ENCODE results near the gene CAMTA1. TPM values are rescaled to one million over a fixed set of nuclear protein-coding genes. Genes with fewer than 3 reads are reported as not detected.

Gene CAMTA1
- total RNA-seq, 1 experiment from 2014 or later = 69.5 TPM

GRCh38 chr1:6955357-6956094 is 170.3 kb downstream of the CAMTA1 start:
- CTCF ChIA-PET = no interaction called here
- Histone ChIP-seq H3K4me3 (replicated peaks in 1 of 2; ENCODE audit: low read depth in 1 of 2, low read length in 2 of 2) (no peak overlapping the region), H3K36me3 (ENCODE audit: control insufficient read depth in 1 of 2, insufficient read depth in 2 of 2, low read length in 2 of 2) (no peaks in the 10 kb centered on the region), H3K9me3 (ENCODE audit: control insufficient read depth in 1 of 2, insufficient read depth in 1 of 2, low read depth in 1 of 2, low read length in 2 of 2) (no peaks in the 10 kb centered on the region), H2AFZ (ENCODE audit: low read depth, low read length, poor library complexity, severe bottlenecking) (no peak overlapping the region), H3K27me3 (ENCODE audit: insufficient read depth, low read length) (no peaks in the 10 kb centered on the region), H3K9me2 (ENCODE audit: insufficient read depth) (no peaks in the 10 kb centered on the region), H3K9ac (ENCODE audit: low read length) (no peak overlapping the region), H3K4me2 (ENCODE audit: low read length) (no peak overlapping the region), H3K4me1 (ENCODE audit: control insufficient read depth in 1 of 2, insufficient read depth in 2 of 2, low read length in 2 of 2) (peaks cover 5 to 14% of the 10 kb centered on the region in 2 experiments; a peak in 3 of 4 replicates), H4K20me1 (ENCODE audit: insufficient read depth) (no peaks in the 10 kb centered on the region), H3K79me2 (ENCODE audit: insufficient read depth, low read length) (no peaks in the 10 kb centered on the region), H3K27ac (ENCODE audit: low read depth, low read length) (no peak overlapping the region)
- ATAC-seq (no peak), DNase-seq (ENCODE audit: low read depth, low spot score) (no peak)
- BruUV-seq (replicated peaks) = no TSS peak
- intact Hi-C loops (cut with micrococcal nuclease) = no loop called here
- POLR2A ChIA-PET = no interaction called here
- TF ChIP-seq SP1 (IDR thresholded peaks at IDR 0.05; ENCODE audit: low read depth) = no peak
- no peak for TF ChIP-seq RAD21 (IDR thresholded peaks at IDR 0.05; ENCODE audit: low read depth)
- TF ChIP-seq, protein P1, sequence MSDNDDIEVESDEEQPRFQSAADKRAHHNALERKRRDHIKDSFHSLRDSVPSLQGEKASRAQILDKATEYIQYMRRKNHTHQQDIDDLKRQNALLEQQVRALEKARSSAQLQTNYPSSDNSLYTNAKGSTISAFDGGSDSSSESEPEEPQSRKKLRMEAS (IDR thresholded peaks at IDR 0.05) = no peak
- TF ChIP-seq, protein P2, sequence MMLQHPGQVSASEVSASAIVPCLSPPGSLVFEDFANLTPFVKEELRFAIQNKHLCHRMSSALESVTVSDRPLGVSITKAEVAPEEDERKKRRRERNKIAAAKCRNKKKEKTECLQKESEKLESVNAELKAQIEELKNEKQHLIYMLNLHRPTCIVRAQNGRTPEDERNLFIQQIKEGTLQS (IDR thresholded peaks at IDR 0.05) = no peak
- TF ChIP-seq, protein P3, sequence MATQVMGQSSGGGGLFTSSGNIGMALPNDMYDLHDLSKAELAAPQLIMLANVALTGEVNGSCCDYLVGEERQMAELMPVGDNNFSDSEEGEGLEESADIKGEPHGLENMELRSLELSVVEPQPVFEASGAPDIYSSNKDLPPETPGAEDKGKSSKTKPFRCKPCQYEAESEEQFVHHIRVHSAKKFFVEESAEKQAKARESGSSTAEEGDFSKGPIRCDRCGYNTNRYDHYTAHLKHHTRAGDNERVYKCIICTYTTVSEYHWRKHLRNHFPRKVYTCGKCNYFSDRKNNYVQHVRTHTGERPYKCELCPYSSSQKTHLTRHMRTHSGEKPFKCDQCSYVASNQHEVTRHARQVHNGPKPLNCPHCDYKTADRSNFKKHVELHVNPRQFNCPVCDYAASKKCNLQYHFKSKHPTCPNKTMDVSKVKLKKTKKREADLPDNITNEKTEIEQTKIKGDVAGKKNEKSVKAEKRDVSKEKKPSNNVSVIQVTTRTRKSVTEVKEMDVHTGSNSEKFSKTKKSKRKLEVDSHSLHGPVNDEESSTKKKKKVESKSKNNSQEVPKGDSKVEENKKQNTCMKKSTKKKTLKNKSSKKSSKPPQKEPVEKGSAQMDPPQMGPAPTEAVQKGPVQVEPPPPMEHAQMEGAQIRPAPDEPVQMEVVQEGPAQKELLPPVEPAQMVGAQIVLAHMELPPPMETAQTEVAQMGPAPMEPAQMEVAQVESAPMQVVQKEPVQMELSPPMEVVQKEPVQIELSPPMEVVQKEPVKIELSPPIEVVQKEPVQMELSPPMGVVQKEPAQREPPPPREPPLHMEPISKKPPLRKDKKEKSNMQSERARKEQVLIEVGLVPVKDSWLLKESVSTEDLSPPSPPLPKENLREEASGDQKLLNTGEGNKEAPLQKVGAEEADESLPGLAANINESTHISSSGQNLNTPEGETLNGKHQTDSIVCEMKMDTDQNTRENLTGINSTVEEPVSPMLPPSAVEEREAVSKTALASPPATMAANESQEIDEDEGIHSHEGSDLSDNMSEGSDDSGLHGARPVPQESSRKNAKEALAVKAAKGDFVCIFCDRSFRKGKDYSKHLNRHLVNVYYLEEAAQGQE (IDR thresholded peaks at IDR 0.05; ENCODE audit: low read depth) = no peak
- no peak for TF ChIP-seq ELF1 (IDR thresholded peaks at IDR 0.05; ENCODE audit: borderline replicate concordance, low read depth)
- no peak for TF ChIP-seq CEBPB (IDR thresholded peaks at IDR 0.05; ENCODE audit: low read depth)
- no peak for TF ChIP-seq ZFX (IDR thresholded peaks at IDR 0.05)
- TF ChIP-seq JUND (IDR thresholded peaks at IDR 0.05) = no peak
- no peak for TF ChIP-seq YY1 (IDR thresholded peaks at IDR 0.05; ENCODE audit: extremely low read depth, insufficient replicate concordance, low read depth, low read length)
- no peak for TF ChIP-seq EZH2phosphoT487 (IDR thresholded peaks at IDR 0.05; ENCODE audit: borderline replicate concordance)
- no peak for TF ChIP-seq ZBTB33 (IDR thresholded peaks at IDR 0.05; ENCODE audit: extremely low read depth, insufficient replicate concordance, low read length)
- RAD21 ChIA-PET (ENCODE audit: low non-redundant PET in 1 of 2, low total read pairs in 2 of 2, uncharacterized antibody in 2 of 2, unreplicated experiment in 2 of 2) = no interaction called here

Measured in HCT116 (cell line).